HepG2 (cell line): ENCODE data around the gene MKNK1.

Experiments used
- CBX5 ChIP-seq: sonication (generic); formaldehyde crosslinking; IDR thresholded peaks from 2 replicates; pipeline ENCODE4 v1.4.0; 2020; ENCODE audit warnings: missing genetic modification reagents, borderline replicate concordance
- KDM5A ChIP-seq: fragments of 200-600 bp; sonication (generic); IDR thresholded peaks from 2 replicates; pipeline ENCODE4 v1.7.0; 2018; ENCODE audit warnings: antibody characterized with exemption, mild to moderate bottlenecking, low read length, borderline replicate concordance
- MYC ChIP-seq: sonication (generic); formaldehyde crosslinking; IDR thresholded peaks from 2 replicates; pipeline ENCODE4 v1.9.0; 2021; ENCODE audit warnings: missing genetic modification reagents, borderline replicate concordance
- POLR2AphosphoS5 ChIP-seq: IDR thresholded peaks from 2 replicates; pipeline ENCODE4 v1.6.1; 2012; ENCODE audit warnings: low read depth, low read length
- POLR2G ChIP-seq: fragments of 200-400 bp; formaldehyde crosslinking; IDR thresholded peaks from 2 replicates; pipeline ENCODE4 v1.6.1; 2018; ENCODE audit warnings: mild to moderate bottlenecking, low read depth, low read length, moderate library complexity
- PREB ChIP-seq: sonication (generic); formaldehyde crosslinking; IDR thresholded peaks from 2 replicates; pipeline ENCODE4 v1.4.0; 2020; ENCODE audit warnings: missing genetic modification reagents
- SIN3A ChIP-seq: IDR thresholded peaks from 2 replicates; pipeline ENCODE4 v1.6.1; 2011; ENCODE audit warnings: low read depth, mild to moderate bottlenecking, control low read depth, low read length, borderline replicate concordance
- SP2 ChIP-seq: sonication (generic); formaldehyde crosslinking; IDR thresholded peaks from 2 replicates; pipeline ENCODE4 v1.5.1; 2020; ENCODE audit warnings: mild to moderate bottlenecking, missing genetic modification reagents
- ZBTB7A ChIP-seq: sonication (generic); formaldehyde crosslinking; IDR thresholded peaks from 2 replicates; pipeline ENCODE4 v1.8.0; 2022; ENCODE audit warnings: mild to moderate bottlenecking, missing genetic modification reagents
- TF ChIP-seq, protein P1 (sequence below): sonication (generic); formaldehyde crosslinking; IDR thresholded peaks from 2 replicates; pipeline ENCODE4 v1.5.0; 2020; ENCODE audit warnings: mild to moderate bottlenecking, missing genetic modification reagents, moderate library complexity
- TF ChIP-seq, protein P2 (sequence below): sonication (generic); formaldehyde crosslinking; IDR thresholded peaks from 2 replicates; pipeline ENCODE4 v1.8.1; 2023; ENCODE audit warnings: missing genetic modification reagents, inconsistent platforms, borderline replicate concordance

GRCh38 chr1:46652321-46653100, 48.4 kb upstream of the MKNK1 start:
- TF ChIP-seq SIN3A, result no peak
- no peak for TF ChIP-seq CBX5 (CRISPR knock-in tag)
- TF ChIP-seq, protein P1, sequence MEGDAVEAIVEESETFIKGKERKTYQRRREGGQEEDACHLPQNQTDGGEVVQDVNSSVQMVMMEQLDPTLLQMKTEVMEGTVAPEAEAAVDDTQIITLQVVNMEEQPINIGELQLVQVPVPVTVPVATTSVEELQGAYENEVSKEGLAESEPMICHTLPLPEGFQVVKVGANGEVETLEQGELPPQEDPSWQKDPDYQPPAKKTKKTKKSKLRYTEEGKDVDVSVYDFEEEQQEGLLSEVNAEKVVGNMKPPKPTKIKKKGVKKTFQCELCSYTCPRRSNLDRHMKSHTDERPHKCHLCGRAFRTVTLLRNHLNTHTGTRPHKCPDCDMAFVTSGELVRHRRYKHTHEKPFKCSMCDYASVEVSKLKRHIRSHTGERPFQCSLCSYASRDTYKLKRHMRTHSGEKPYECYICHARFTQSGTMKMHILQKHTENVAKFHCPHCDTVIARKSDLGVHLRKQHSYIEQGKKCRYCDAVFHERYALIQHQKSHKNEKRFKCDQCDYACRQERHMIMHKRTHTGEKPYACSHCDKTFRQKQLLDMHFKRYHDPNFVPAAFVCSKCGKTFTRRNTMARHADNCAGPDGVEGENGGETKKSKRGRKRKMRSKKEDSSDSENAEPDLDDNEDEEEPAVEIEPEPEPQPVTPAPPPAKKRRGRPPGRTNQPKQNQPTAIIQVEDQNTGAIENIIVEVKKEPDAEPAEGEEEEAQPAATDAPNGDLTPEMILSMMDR (CRISPR knock-in tag), result no peak
- TF ChIP-seq MYC, result no peak
- TF ChIP-seq, protein P2, sequence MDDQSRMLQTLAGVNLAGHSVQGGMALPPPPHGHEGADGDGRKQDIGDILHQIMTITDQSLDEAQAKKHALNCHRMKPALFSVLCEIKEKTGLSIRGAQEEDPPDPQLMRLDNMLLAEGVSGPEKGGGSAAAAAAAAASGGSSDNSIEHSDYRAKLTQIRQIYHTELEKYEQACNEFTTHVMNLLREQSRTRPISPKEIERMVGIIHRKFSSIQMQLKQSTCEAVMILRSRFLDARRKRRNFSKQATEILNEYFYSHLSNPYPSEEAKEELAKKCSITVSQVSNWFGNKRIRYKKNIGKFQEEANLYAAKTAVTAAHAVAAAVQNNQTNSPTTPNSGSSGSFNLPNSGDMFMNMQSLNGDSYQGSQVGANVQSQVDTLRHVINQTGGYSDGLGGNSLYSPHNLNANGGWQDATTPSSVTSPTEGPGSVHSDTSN (CRISPR knock-in tag), result no peak
- no peak for TF ChIP-seq SP2 (CRISPR knock-in tag)
- TF ChIP-seq ZBTB7A, result no peak
- TF ChIP-seq KDM5A, result no peak
- no peak for TF ChIP-seq PREB
- no peak for TF ChIP-seq POLR2G
- no peak for TF ChIP-seq POLR2AphosphoS5
